GF-D8 (cell line): Measurements from ENCODE around the gene KLHDC7B.
A peak's percentile ranks its signal among the peaks of the same experiment; 100 is the strongest.
"Not testable (repeated sequence)": the region's sequence is repeated elsewhere in the genome, so short reads cannot be mapped to it uniquely, and the experiment has no call there.

Source experiments
- DNase-seq: peaks from one replicate; lab custom pipeline; 2025; lab: John Stamatoyannopoulos, UW

KLHDC7B gene

GRCh38 chr22:50517495-50518260 lies 28.0 kb upstream of the KLHDC7B start:
- DNase-seq = no peak

- no peak for DNase-seq
Observed at GRCh38 chr22:50518606-50519005, 27.1 kb upstream of the KLHDC7B start.

GRCh38 chr22:50519151-50519550 lies 26.5 kb upstream of the KLHDC7B start:
- DNase-seq = no peak

GRCh38 chr22:50520184-50520583 lies 25.5 kb upstream of the KLHDC7B start:
- not testable (repeated sequence) for DNase-seq

GRCh38 chr22:50520826-50521453 lies 24.8 kb upstream of the KLHDC7B start:
- no peak for DNase-seq

- no peak for DNase-seq
Observed at GRCh38 chr22:50521710-50522109, 24.0 kb upstream of the KLHDC7B start.

- DNase-seq = no peak
Observed at GRCh38 chr22:50522208-50522805, 23.4 kb upstream of the KLHDC7B start.

- DNase-seq = no peak
Observed at GRCh38 chr22:50522806-50523438, 22.8 kb upstream of the KLHDC7B start.

- DNase-seq = no peak
Observed at GRCh38 chr22:50523458-50523805, 22.3 kb upstream of the KLHDC7B start.

GRCh38 chr22:50523806-50524675 lies 21.7 kb upstream of the KLHDC7B start:
- DNase-seq = no peak

- DNase-seq = no peak
Observed at GRCh38 chr22:50524676-50525103, 21.0 kb upstream of the KLHDC7B start.

GRCh38 chr22:50525104-50525857 lies 20.4 kb upstream of the KLHDC7B start, which contains the start of gene SCO2:
TSS of gene SCO2 (minus strand) at chr22:50525598. CDS start at chr22:50524411, 1,187 bp downstream.
- peak; percentile 87 for DNase-seq

- DNase-seq = no peak
Observed at GRCh38 chr22:50525858-50526107, 19.9 kb upstream of the KLHDC7B start.

GRCh38 chr22:50526108-50526833 lies 19.4 kb upstream of the KLHDC7B start:
- peak; percentile 55 for DNase-seq

GRCh38 chr22:50526834-50527801 lies 18.6 kb upstream of the KLHDC7B start:
- DNase-seq = peak; percentile 33

GRCh38 chr22:50527921-50528681 lies 17.6 kb upstream of the KLHDC7B start:
- DNase-seq = no peak

GRCh38 chr22:50528682-50529415 lies 16.9 kb upstream of the KLHDC7B start:
- DNase-seq = no peak

GRCh38 chr22:50529416-50529896 lies 16.2 kb upstream of the KLHDC7B start:
- no peak for DNase-seq
